ENCODE data around the gene TEX19.

GRCh38 chr17:82375359-82376041 is 16.5 kb downstream of the TEX19 start:
- TF ChIP-seq CTCF (IDR thresholded peaks at IDR 0.05) (no peak), EP300 (IDR thresholded peaks at IDR 0.05) (no peak)
